ENCODE results near the gene STARD10.
A peak's percentile ranks its signal among the peaks of the same experiment; 100 is the strongest.

The STARD10 gene

DNA sequence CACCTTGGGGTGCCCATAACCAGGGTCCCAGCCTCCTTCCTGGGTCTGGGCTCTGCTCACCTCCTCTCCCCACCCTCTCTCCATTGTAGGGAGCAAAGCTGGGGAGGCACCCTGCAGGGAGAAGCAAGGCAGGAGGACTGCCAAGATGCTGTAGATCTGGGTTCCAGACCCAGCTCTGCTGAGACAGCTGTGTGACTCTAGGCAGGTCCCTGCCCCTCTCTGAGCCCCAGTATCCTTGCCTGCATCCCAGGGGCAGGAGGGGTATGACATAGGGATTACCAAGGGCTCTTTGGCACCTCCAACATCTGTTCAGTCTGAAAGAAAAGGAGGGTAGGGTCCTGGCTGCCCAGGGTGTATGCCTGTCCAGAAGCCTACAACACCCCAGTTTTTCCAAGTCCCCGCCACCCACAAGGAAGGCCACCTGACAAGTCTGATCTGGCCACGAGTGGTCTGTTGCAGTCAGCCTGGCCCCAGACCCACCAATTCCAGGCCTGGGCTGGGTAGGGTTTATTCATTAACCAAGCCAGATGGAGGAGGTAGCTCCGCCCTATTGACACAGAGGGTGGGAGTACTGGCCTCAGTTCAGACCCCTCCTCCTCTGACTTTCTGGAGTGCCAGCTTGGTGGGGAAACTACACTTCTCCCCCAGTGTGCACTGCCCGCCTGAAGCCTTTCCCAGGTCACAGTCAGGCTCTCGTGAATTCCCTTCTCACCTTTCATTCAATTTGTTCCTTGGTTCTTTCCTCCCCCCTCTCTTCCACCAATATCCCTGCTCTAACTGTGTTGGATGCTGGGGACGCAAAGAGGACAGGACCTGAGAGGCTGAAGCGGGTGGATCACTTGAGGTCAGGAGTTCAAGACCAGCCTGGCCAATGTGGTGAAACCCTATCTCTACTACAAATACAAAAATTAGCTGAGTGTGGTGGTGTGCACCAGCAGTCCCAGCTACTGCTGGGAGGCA is 15.0 kb downstream of the STARD10 start:
- no peak for DNase-seq

DNA sequence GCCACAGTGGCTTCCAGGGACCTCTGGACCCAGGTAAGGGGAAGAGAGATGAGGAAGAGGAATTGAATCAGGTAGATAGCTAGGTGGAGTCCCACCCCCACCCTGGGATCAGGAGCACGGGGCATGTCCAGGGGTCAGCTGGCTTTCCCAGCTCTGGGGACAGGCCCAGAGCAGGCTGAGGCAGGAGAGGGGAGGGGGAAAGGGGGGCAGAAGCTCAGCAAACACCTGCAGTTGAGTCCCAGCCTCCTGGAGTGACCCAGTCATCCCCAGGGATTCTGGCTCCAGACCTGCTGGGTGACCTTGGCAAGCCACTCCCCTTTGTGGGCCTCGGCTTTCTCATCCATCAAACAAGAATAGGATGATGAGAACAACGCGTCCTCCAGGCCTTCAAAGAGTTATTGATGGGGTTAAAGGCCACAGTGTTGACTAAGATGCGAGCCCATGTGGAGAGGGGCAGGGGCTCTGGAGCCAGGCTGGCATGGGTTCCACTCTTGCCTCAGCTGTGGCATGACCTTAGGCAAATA is 16.0 kb downstream of the STARD10 start:
- DNase-seq, result no peak

DNA sequence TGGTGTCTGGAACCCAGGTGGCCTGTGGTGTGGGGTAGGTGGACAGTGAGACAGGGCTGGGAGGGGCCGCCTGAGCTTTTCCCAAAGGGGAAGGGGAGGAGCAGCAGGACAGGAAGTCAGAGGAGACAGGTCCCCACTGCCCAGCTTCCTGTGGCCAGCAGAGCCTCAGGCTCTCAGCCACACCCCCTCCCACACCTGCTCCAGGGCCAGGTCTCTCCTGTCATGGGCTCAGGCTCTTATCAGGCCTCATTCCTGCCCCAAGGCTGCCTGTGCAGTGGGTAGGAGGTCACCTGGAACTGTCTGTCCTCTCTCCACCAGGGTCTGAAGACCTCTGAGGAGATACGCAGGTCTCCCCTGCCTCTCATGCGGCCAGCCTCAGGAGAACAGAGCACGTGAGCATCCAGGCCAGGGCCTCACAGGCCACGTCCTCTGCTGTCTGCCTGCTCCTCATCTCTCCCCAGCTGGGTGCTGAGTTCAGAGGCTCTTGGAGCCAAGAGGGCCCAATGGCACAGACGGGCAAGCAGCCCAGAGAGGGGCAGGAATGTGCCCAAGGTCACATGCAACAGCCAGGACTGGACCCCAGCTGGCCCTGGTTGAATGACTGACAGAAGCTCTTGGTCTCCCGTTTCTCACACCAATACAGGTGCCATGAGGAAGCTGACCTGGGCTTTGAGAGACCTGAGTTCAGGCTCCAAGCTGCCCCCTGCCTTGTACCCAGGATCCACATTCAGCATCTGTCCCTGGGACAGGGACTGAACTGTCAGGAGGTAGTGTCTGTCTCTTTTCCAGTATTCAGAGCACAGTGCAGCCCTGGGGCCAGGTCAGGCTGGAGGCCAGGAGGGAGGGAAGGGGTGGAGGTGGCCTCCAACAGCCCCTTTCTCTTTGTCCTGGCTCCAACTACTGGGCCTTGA is 16.7 kb downstream of the STARD10 start:
- DNase-seq, result no peak

DNA sequence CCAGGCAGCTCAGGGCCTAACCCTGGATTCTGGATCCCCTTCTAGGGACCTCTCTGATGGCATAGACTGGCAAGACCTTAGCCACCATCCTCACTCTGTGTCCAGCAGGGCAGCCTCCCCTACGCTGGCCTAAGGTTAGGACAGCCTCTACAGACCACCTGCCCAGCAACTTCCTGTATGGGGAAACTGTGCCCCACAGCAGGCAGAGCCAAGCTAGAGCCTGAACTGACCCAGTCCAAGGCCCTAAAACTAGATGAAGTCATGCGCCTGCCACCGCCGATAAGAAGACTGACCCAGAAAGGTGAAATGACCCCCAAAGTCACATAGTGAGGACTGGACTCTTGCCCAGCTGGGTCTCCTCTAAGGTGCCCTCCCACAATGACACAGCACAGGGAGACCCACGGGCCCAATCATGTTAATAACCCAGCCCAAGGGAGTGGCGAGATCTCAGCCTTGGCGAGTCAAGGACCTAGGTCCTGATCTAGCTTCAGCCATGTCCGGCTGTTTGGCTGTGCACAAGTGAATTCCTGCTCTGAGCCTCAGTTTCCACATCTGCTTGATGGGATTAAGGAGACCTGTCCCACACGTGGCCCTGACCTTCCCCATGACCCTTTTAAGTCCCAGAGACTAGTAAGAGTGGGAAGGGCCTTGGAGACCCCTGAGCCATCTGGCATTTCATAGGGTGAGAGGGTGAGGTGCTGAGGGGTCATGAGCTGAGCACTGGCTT is 17.6 kb downstream of the STARD10 start:
- DNase-seq, result peak; percentile 56

- no peak for DNase-seq
Observed at GRCh38 chr11:72775288-72776110, 18.3 kb downstream of the STARD10 start.

DNA sequence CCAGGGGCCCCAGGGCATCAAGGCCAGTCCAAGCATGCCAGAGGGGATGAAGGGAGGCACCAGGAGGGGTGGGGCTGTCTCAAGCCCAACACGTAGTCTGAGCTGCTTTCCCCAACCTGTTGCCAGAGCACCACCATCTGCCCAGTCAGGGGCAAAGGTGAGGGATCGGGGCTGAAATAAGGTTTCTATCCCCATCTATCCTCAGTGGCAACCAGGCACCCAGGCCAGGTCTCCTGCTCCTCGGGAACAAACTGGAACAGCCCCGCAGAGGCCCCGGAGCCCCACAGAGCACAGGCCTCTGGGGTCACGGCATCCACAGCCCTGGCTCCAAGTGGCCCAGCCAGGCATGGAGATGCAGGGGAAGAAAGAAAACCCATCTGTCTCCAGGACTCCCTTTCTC is 19.3 kb downstream of the STARD10 start:
- no peak for DNase-seq

- no peak for DNase-seq
Observed at GRCh38 chr11:72773696-72774095, 20.2 kb downstream of the STARD10 start.

DNA sequence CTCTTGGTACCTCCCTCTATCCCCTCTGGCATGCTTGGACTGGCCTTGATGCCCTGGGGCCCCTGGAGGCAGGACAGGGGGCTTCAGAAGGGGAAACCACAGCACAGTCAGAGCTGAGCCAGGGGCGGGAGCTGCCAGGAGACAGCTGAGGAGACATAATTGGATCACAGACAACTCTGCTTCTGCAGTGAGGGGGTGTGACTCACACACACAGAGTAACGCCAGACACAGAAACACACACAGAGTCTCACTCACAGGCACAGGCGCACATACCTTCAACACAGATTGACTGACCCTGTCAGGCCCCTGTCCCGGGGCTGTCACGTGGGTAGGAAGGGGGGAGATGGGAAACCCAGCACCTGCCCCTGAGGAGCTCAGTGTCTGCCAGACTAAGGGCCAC is 20.6 kb downstream of the STARD10 start:
- no peak for DNase-seq

DNA sequence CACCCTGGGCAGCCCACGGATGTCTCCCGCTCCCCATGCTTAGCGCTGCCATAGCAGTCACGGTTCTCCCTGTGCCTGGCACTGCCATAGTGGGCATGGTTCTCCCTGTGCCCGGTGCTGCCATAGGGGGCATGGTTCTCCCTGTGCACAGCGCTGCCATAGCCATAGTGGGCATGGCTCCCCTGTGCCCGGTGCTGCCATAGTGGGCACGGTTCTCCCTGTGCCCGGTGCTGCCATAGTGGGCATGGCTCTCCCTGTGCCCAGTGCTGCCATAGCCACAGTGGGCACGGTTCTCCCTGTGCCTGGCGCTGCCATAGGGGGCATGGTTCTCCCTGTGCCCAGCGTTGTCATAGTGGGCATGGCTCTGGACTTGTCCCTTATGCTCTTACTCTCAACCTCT is 21.8 kb downstream of the STARD10 start:
- no peak for DNase-seq

DNA sequence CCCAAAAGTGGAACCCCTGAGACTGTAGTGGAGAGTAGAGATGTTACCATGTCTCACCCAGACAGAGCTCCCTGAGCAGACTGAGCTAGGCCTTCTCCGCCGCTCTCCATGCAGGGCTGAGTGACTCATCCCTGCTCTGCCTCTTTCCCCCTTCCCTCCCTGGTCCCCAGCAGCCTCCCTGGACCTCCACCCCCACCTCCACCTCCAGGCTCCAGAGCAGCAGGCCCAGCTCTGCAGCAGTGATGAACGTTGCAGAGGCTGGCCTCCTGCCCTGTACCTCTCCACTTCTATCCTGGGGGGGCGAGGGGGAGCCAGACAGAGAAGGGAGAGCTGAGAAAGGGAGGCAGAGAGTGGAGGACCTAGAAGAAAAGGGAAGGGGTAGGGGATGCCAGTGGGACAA is 22.3 kb downstream of the STARD10 start:
- no peak for DNase-seq

DNA sequence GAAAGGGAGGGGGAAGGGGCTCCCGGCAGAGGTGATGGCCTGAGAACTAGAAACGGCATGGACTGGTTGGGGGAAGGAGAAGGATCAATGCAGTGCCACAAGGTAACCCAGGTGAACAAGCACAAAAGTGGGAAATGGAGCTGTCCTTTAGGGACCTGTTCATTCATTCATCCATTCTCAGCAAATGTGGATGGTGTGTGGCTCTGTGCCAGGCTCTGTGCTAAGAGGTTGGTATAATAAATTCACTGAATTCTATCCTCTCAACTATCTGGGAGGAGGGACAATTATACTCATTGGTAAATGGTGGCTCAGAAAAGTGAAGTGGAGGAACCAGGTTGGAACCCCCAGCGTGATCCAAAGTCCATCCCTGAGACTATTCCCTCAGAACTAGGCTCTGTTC is 23.0 kb downstream of the STARD10 start:
- no peak for DNase-seq

DNA sequence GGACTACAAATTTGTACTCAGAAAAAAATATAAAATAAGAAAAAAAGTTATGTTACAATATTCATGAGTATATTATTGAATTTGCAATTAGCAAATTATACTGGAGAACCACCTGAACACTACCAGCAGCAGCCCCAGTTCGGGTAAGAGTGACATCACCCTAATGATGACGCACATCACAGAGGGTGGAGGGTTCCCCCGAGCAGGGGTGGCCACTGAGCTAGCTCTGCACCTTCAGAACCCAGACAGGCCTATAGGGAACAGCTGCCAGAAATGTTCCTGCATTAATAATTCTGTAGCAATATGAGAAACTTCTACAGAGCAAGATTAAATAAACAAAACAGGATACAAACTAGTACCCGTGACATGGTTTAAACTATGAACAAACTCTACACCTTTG is 24.2 kb downstream of the STARD10 start:
- DNase-seq, result no peak

- DNase-seq, result no peak
Observed at GRCh38 chr11:72768581-72768980, 25.3 kb downstream of the STARD10 start.

DNA sequence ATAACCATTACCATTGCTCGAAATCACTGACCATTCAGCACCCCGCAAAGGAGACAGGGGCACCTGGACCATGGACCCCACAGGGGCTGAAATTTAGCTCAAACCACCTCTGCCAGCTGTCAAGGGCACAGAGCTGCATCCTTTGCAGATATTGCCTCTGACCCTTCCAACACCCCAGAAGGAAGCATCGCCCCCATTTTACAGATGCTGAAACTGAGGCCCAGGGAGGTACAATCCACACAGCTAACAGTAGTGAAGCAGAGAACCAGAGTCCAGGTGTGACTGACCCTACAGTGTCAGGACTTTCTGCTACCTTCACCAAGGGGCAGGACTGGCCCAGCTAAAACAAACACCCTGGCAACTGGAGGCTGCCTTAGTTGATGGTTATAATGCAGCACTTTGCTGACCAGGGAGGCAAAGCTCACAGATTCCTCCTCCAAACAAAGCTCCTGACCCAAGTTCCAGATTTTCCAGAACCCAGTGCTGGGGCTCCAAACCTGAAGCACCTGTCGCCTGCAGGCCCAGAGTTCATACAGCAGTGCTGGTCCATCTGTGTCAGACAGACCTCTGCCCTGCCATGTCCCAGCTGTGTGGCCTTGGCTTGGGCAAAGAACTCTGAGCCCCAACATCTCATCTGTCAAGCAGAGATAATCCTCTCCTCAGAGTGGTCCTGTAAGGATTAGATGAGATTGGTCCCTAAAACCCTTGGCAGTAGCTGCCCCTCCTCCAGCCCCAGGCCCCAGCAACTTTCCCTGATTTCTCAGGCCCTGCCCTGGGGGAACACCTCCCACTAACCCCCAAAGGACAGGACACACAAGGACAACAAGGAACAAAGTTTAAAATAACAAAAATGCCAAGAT is 26.4 kb downstream of the STARD10 start:
- DNase-seq, result no peak

- no peak for DNase-seq
Observed at GRCh38 chr11:72766152-72766902, 27.5 kb downstream of the STARD10 start.

DNA sequence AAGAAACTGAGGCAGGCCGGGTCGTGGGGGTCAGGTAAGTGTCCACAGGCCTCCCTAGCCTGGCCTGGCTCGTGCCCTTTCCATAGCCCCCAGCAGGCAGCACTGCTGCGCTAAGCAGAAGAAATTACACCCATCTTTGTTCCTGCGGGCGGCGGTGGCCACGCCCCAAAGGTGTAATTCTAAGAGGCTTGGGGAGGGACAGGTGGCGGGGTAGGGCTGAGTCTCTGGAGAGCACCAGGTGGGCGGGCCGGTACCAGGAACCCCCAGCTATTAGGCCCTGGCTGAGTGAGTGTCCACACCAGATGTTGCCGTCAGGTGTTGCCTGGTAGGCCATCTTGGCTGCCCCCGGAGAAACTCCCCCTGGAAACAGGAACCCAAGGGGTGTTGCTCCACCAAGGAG is 29.3 kb downstream of the STARD10 start:
- no peak for DNase-seq

DNA sequence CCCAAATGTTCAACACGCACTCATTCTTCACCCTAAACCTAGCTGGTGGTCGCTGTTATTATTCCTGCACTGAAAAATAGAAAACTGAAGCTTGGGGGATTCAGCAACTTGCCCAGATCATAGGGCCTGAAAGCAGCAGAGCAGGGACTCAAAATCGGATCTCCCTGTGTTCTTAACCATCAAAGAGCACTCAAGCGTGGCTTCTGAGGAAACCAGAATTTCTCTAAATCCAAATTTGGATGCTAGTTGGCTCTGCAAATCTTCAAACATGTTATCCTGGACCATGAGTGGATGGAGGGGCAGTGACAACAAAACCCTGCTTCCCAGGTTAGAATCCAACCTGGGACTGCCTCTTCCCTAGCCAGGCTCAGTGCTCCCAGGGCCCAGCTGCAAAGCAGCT is 30.0 kb downstream of the STARD10 start:
- DNase-seq, result no peak

DNA sequence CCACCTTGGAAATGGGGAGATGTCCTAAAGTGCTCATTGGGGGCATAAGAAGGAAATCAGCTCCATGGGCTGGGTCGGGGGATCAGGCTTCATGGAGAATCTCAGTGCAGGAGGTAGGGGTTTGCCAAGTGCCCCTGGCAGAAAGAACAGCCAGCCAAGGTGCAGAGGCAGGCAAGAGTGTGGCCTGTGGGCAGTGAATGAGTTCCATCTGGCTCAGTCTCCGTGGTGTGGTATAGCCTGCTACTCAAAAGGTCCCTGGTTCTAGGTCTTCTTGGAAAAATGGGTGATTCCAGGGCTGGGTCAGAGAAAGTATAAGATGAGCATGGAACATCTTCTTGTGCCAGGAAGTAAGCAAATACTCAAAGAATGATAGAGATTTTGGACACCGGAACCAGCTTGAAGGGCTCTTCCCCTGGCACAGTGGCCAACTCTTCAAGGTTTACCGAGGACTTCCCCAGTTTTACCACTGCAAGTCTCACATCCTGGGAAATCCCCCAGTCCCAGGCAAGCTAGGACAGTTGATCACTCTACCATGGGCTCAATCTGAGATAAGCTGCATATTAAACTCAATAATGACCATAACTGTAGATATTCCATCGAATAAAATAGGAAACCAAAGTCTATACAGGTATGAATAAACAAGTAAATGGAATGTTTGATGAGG is 31.1 kb downstream of the STARD10 start:
- no peak for DNase-seq
